ENCODE data around the gene ADAM33. TPM values are rescaled to one million over a fixed set of nuclear protein-coding genes. Genes with fewer than 3 reads are reported as not detected.

Gene ADAM33
- total RNA-seq (2021; fragmentation: NEBNext Ultra II Directional; extraction: Animal tissue kit (Norgen Biotek cat#: 25700)) (5.7 and 6.0 TPM in 2 replicates), polyA plus RNA-seq (2011; rRNA removed) (4.2 and 7.0 TPM in 2 replicates), polyA minus RNA-seq (2011; rRNA and poly(A)+ RNA removed) (1.6 and 2.3 TPM in 2 replicates)
- polyA plus RNA-seq (2011; cell fraction: cytosol; rRNA removed), result 5.8 TPM
- polyA plus RNA-seq (2011; cell fraction: nucleus; rRNA removed), result 49.2 TPM
- 4.7 to 8.5 TPM (median 6.9 TPM) in 4 replicates for polyA plus RNA-seq (2012, experiment 1 of 2)
- 3.2 TPM for polyA plus RNA-seq (2012, experiment 2 of 2)
- 4.5 TPM for polyA plus RNA-seq (2013, experiment 1 of 2)
- 4.1 TPM for polyA plus RNA-seq (2013, experiment 2 of 2)
- polyA minus RNA-seq (2011; cell fraction: cytosol; rRNA and poly(A)+ RNA removed), result 1.6 TPM
- polyA minus RNA-seq (2011; cell fraction: nucleus; rRNA and poly(A)+ RNA removed), result 10.8 TPM
- long read RNA-seq, experiment 1, partial matches to known transcripts, result 0 of 3 reads
- long read RNA-seq, experiment 1, other reads (novel, unspliced or antisense), result 3 of 3 reads
- long read RNA-seq, experiment 2, result 0 reads

- Histone ChIP-seq H2BK12ac (ENCODE audit: low read depth, low read length) (peak within 1 kb of the TSS; percentile 63; the same call in 1 of the 2 replicates), H3K18ac (ENCODE audit: extremely low read depth, low read length) (peak within 1 kb of the TSS; percentile 60), H2AFZ (ENCODE audit: low read length) (peak within 1 kb of the TSS; percentile 85), H2BK120ac (replicated peaks; ENCODE audit: low read depth, low read length) (no peak within 1 kb of the TSS), H3K23me2 (ENCODE audit: low read depth, low read length) (peaks cover 11% of the 10 kb centered on the region), H4K91ac (replicated peaks; ENCODE audit: insufficient read length, low read length) (peak within 1 kb of the TSS; percentile 34), H3K79me1 (ENCODE audit: low read depth, low read length) (no peaks in the 10 kb centered on the region), H3K14ac (ENCODE audit: insufficient read length) (no peak within 1 kb of the TSS), H4K20me1 (replicated peaks in 1 of 2; ENCODE audit: control insufficient read depth in 1 of 2, insufficient read depth in 2 of 2, low read length in 2 of 2) (no peaks in the 10 kb centered on the region), H3K4me1 (replicated peaks in 1 of 4; ENCODE audit: control insufficient read depth in 3 of 4, insufficient read depth in 4 of 4, low read length in 3 of 4) (peaks cover 5 to 29% (median 16%) of the 10 kb centered on the region in 4 experiments), H4K5ac (ENCODE audit: insufficient read length, low read depth, low read length) (no peak within 1 kb of the TSS), H2BK20ac (ENCODE audit: low read length) (peak within 1 kb of the TSS; percentile 72; the same call in 1 of the 2 replicates), H3K9me3 (ENCODE audit: insufficient read depth in 2 of 2, low read depth in 1 of 2, low read length in 1 of 2) (no peaks in the 10 kb centered on the region), H3K27me3 (replicated peaks in 1 of 4; ENCODE audit: control insufficient read depth in 3 of 4, extremely low read depth in 1 of 4, insufficient read depth in 3 of 4, low read length in 3 of 4) (peaks cover 0 to 13% (median 9%) of the 10 kb centered on the region in 4 experiments; a peak in 6 of 7 replicates), H3K27ac (ENCODE audit: low read depth, low read length) (no peak within 1 kb of the TSS), H3K36me3 (ENCODE audit: control insufficient read depth in 2 of 4, insufficient read depth in 4 of 4, low read length in 3 of 4) (no peaks in the 10 kb centered on the region), H3K4me2 (ENCODE audit: insufficient read depth in 1 of 2, low read depth in 2 of 2, low read length in 2 of 2) (peak within 1 kb of the TSS; percentile 71 to 76), H2BK15ac (ENCODE audit: low read length) (peak within 1 kb of the TSS; percentile 75), H3K9ac (replicated peaks in 1 of 4; ENCODE audit: extremely low read depth in 1 of 4, low read depth in 3 of 4, low read length in 3 of 4) (no peak within 1 kb of the TSS), H3K4me3 (ENCODE audit: extremely low read depth in 1 of 4, insufficient read depth in 2 of 4, low read depth in 3 of 4, low read length in 4 of 4) (peak within 1 kb of the TSS; percentile 59 to 65 (median 64)), H3K23ac (ENCODE audit: insufficient read length) (no peak within 1 kb of the TSS), H3K4ac (replicated peaks; ENCODE audit: insufficient read length, low read depth, low read length) (no peak within 1 kb of the TSS), H2BK5ac (ENCODE audit: low read depth, low read length) (peak within 1 kb of the TSS; percentile 52; the same call in 1 of the 2 replicates), H3K79me2 (ENCODE audit: control insufficient read depth in 1 of 2, insufficient read depth in 2 of 2, low read length in 2 of 2) (no peaks in the 10 kb centered on the region), H2AK5ac (ENCODE audit: low read depth, low read length) (no peak within 1 kb of the TSS), H3K56ac (replicated peaks; ENCODE audit: insufficient read length, low read depth, low read length) (no peak within 1 kb of the TSS), H4K8ac (ENCODE audit: extremely low read depth, insufficient read depth, low read length) (peak within 1 kb of the TSS; percentile 79)
- 9% methylated on average over 32 of the region's 65 CpGs; no CpG with 5 or more reads in 1 of the 2 experiments for WGBS, 2 experiments (ENCODE audit: extremely low coverage in 1 of 2, insufficient coverage in 1 of 2, insufficient read length in 1 of 2, insufficient replicate concordance in 2 of 2, low coverage in 1 of 2, low lambda C conversion rate in 2 of 2, missing lambda C conversion rate in 1 of 2)
- ChIA-PET CTCF (ENCODE audit: partially characterized antibody) (interaction anchor here (0.6 to 45.1 kb wide), 6 partner anchors 4 to 118 kb away, joined by 3 to 1432 read pairs (median 6); partner anchors contain the start of genes ADAM33 and SIGLEC1), POLR2A (ENCODE audit: partially characterized antibody) (interaction anchor here (0.7 to 1.7 kb wide), 4 partner anchors 9 to 69 kb away, joined by 3 to 4 read pairs (median 3); no protein-coding TSS in a partner anchor)
- DNase-seq (ENCODE audit: low read depth in 1 of 2, low spot score in 2 of 2) (peak in 1 of 2 experiments; percentile 78), FAIRE-seq (no peak)
Measured at GRCh38 chr20:3681931-3682781, at the start of gene ADAM33. Gene ADAM33, minus strand, starts transcription at chr20:3682010. Its CDS starts 6 bp downstream, at chr20:3682004.

Data from H1 (cell line).